GM20000 (cell line): Measurements from ENCODE around the gene PTTG1.

Experiments used
- DNase-seq: peaks from one replicate; pipeline ENCODE4 v3.0.0; 2012; ENCODE audit warnings: low spot score
- TF ChIP-seq, protein P1 (sequence below): IDR thresholded peaks from 2 replicates; pipeline ENCODE4 v1.5.1; 2012; ENCODE audit warnings: mild to moderate bottlenecking, control low read depth; ENCODE audit errors: extremely low read depth, missing control alignments

Gene PTTG1

DNA sequence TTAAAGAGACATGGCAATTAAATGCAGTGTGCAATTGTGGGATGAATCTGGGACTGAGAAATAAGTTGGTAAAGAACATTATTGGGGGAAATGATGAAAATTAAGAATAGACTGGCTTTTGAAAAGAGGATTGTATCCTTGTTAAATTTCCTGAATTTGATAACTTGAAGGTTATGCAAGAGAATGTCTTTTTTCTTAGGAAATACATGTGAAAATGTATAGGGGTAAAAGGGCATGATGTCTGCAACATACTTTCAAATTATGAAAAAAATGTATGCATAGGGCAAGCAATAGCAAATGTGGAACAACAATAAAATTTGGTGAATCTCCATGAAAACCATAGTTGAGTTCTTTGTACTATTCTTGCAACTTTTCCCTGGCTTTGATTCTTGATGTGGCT, 24.1 kb downstream of the PTTG1 start:
- TF ChIP-seq, protein P1, sequence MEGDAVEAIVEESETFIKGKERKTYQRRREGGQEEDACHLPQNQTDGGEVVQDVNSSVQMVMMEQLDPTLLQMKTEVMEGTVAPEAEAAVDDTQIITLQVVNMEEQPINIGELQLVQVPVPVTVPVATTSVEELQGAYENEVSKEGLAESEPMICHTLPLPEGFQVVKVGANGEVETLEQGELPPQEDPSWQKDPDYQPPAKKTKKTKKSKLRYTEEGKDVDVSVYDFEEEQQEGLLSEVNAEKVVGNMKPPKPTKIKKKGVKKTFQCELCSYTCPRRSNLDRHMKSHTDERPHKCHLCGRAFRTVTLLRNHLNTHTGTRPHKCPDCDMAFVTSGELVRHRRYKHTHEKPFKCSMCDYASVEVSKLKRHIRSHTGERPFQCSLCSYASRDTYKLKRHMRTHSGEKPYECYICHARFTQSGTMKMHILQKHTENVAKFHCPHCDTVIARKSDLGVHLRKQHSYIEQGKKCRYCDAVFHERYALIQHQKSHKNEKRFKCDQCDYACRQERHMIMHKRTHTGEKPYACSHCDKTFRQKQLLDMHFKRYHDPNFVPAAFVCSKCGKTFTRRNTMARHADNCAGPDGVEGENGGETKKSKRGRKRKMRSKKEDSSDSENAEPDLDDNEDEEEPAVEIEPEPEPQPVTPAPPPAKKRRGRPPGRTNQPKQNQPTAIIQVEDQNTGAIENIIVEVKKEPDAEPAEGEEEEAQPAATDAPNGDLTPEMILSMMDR, result no peak
- DNase-seq, result no peak

DNA sequence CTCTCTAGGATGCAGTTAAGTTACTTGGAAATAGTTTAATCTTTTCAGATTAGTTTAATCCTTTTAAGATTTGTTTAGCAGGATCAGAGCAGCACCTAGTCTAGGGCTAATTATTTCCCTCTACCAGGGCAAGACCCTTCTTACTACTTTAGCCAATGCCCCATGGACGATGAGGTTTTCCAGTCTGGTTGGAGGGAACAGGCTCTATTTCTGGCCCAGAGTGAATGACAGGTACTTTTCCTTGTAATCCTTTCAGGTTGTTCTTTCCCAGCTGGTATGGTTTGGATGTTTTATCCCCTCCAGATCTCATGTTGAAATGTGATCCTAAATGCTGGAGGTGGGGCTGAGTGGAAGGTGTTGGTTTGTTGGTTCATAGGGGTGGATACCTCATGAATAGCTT, 27.2 kb downstream of the PTTG1 start:
- TF ChIP-seq, protein P1, result no peak
- no peak for DNase-seq

DNA sequence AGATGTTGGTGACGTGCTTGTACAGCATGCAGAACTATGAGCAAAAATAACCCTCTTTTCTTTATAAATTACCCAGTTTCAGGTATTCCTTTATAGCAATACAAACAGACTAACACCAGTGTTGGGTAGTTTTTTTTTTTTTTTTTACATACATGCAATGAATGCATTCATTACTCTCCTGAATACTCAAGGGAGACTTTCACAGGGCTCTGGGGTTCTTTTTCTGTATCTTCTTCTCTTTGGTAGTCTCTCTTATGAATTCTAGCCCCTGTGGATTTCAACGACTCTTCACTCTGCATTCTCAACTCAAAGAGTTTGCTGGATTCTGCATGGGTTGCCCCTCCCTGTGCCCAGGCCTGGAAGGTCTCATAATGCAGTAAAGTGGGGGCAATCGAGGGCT, 27.8 kb downstream of the PTTG1 start:
- TF ChIP-seq, protein P1, result no peak
- DNase-seq, result no peak

DNA sequence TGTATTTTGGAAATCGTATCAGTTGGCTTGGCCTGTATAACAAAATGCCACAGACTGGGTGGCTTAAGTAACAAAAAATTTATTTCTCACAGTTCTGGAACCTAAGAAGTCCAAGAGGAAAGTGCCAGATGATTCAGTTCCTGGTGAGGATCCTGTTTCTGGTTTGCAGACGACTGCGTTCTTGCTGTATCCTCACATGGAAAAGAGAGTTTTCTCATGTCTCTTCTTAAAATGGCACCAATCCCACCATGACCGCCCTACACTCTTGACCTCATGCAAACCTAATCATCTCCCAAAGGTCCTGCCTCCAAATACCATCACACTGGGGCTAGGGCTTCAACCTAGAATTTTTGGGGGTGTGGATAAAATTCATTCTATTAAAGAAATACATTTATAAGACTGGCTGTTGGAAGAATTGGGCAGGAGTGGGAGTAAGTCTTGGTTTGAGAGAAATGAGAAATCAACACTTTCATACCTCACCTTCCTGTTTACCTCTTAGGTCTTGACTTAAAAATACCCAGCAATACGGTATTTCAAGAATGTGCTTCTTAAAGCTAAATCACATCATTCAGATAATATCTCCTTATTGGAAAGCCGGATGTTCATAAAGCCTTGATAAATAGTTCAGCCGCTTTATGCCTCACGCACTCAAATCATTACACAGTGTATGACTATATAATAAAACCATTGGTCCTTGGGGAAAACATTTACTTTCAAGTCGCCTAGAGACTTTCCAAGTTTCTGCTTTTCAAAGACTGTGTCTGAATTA, 28.7 kb downstream of the PTTG1 start:
- TF ChIP-seq, protein P1, result no peak
- DNase-seq, result no peak

DNA sequence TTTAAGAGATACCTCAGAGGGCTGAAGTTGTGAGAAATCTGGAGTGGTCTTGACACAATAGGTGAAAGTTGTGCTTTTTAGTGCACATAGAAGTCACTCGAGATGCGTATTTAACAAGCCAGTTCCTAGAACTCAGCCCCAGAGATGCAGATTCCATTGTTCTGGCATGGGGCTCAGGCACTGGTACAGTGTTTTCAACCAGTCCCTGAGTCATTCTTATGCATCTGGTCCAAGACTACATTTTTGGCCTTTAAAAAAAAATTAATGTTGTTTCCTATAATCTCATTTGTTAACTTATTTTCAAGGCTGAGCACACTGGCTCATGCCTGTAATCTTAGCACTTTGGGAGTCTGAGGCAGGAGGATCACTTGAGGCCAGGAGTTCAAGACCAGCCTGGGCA, 29.6 kb downstream of the PTTG1 start:
- DNase-seq, result no peak
- TF ChIP-seq, protein P1, result no peak

DNA sequence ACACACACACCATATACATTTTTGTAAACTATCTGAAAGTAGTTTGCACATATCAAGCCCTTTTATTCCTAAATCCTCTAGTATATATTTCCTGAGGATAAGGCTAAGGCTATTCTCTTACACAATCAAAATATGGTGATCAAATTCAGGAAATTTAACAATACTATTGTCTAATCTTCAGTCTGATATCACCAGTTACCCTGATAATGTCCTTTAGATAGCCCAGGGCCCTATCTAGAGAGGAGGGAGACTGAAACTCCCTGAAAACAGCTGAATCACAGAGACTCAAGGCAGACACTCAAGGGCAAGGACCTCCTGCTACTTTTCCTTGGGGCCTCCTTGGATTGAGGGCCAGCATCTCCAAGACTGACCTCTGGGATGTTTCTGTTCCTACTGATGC, 30.4 kb downstream of the PTTG1 start:
- TF ChIP-seq, protein P1, result no peak
- no peak for DNase-seq

DNA sequence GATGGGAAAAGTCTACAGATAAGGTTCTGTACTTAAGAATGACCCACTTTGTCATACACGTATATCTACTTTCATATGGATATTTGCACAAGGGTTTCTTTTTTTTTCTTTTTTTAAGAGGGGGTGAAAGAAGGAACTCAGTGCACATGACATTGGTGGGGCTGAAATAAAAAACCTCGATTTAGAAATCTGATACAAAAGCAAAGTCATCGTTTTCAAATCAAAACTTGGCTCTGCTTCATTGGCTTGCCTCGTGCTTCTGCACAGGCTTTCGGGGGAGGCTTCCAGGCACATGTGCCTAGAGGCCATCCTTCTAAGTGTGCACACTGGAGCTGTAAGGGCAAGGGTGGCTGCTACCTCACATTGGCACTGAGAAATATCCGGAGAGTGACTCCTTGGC, 31.1 kb downstream of the PTTG1 start:
- TF ChIP-seq, protein P1, result no peak
- DNase-seq, result no peak
